Fibroblast of mammary gland (primary cell): Measurements from ENCODE around the gene TIAL1.
"Not testable (repeated sequence)": the region's sequence is repeated elsewhere in the genome, so short reads cannot be mapped to it uniquely, and the experiment has no call there.

Experiments
- DNase-seq: peaks from one replicate; pipeline ENCODE4 v3.0.0-alpha.2; 2010; ENCODE audit warnings: low read depth
- H3K4me3 ChIP-seq: 2 replicates; pipeline ENCODE4 v1.5.1; 2011; ENCODE audit warnings: low read depth, mild to moderate bottlenecking, low read length, moderate library complexity; ENCODE audit not compliant: control insufficient read depth
- TF ChIP-seq, protein P1 (sequence below): conservative IDR thresholded peaks from 2 replicates; pipeline ENCODE4 v1.5.1; 2011; ENCODE audit warnings: low read depth, low read length, inconsistent platforms; ENCODE audit not compliant: control insufficient read depth, insufficient read depth

Gene TIAL1

DNA sequence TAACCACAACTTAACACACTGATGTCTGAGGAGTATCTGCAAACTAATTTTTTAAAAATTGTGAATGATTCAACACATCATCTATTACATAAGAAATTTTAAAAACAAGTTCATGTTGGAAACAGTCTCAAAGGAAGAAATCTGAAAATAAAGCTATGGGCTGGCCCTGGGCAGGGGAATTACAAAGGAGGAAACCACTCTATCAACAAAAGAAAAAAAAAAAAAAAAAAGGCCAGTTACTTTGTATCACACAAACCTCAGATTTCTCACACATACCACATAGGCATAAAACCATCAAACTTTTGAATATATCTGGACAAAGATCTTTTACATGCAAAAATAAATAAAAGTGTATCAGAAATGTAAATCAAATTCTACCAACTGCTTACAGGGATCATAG is 20.8 kb downstream of the TIAL1 start:
- H3K4me3 ChIP-seq: no peak overlapping the region
- TF ChIP-seq, protein P1, sequence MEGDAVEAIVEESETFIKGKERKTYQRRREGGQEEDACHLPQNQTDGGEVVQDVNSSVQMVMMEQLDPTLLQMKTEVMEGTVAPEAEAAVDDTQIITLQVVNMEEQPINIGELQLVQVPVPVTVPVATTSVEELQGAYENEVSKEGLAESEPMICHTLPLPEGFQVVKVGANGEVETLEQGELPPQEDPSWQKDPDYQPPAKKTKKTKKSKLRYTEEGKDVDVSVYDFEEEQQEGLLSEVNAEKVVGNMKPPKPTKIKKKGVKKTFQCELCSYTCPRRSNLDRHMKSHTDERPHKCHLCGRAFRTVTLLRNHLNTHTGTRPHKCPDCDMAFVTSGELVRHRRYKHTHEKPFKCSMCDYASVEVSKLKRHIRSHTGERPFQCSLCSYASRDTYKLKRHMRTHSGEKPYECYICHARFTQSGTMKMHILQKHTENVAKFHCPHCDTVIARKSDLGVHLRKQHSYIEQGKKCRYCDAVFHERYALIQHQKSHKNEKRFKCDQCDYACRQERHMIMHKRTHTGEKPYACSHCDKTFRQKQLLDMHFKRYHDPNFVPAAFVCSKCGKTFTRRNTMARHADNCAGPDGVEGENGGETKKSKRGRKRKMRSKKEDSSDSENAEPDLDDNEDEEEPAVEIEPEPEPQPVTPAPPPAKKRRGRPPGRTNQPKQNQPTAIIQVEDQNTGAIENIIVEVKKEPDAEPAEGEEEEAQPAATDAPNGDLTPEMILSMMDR: no peak
- DNase-seq: no peak

DNA sequence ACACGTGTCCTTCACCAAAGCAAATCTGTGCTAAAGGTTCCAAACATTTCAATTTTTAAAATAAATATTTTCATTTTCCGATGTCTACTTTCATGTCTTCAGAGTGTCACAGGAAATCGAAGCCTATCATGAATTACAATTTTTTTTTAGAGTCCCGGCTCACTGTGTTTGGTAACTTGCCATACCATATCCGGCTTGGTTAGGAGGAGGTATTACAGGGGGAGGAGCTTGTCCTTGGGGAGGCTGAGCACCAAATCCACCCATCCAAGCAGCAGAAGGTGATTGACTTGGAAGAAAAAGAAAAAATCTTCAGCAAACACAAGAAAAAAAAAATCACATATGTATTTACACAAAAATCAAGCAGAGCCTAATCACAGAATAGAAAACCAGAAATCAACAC is 21.3 kb downstream of the TIAL1 start:
- DNase-seq: peak; percentile 49
- TF ChIP-seq, protein P1: no peak
- no peak overlapping the region for H3K4me3 ChIP-seq

DNA sequence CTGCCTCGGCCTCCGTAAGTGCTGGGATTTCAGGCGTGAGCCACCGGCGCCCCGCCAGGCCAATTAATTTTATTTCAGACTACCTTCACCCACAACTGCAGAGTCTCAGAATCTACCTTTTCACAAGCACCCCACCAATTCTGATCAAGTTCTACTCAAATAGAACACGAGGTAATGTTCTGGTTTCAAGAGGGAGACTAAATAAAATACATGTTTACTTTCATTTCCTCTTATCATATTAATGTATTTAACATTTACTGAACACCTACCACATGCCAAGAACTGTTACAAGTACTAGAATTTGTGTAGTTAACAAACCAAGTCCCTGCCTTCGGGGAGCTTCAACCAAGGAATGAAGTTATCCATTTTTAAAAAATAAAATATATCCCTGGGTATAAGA is 28.8 kb downstream of the TIAL1 start:
- H3K4me3 ChIP-seq: no peak overlapping the region
- no peak for DNase-seq
- TF ChIP-seq, protein P1: no peak

DNA sequence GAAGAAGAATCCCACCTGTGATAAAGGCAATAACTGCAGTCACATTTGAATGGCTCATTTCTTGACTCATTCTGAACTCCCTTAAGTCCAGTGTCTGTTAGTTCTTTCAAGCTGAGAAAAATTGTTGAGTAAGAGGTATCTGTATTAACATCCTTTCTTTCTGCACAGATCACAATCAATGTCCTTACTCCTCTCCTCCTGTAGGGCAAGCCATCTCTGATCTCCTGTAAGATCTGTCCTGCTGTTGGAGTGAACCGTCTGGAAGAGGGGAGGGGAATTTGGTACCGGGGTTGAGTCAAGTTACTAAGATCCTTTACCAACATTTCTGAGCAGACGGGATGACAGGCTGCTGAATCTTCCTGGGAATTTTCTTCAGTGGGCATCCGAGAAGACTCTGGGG is 34.7 kb downstream of the TIAL1 start:
- DNase-seq: no peak
- H3K4me3 ChIP-seq: no peak overlapping the region
- TF ChIP-seq, protein P1: no peak

DNA sequence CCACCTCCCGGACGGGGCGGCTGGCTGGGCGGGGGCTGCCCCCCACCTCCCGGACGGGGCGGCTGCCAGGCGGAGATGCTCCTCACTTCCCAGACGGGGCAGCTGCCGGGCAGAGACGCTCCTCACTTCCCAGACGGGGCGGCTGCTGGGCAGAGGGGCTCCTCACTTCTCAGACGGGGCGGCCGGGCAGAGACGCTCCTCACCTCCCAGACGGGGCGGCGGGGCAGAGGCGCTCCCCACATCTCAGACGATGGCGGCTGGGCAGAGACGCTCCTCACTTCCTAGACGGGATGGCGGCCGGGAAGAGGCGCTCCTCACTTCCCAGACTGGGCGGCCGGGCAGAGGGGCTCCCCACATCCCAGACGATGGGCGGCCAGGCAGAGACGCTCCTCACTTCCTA is 37.3 kb downstream of the TIAL1 start:
- not testable (repeated sequence) for H3K4me3 ChIP-seq, DNase-seq

DNA sequence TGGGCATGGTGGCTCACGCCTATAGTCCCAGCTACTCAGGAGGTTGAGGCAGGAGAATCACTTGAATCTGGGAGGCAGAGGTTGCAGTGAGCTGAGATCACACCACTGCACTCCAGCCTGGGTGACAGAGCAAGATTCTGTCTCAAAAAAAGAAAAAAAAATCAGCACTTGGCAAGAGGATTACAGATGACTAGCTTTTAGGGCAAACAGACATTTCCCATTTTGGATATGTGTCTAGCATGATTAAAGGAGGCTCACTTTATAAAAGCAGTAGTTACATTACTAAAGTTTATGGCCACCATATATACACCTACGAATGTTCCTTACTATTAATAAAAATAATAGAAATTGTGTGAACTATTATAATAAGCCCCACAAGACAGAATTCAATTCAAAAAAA is 40.7 kb downstream of the TIAL1 start:
- H3K4me3 ChIP-seq, DNase-seq: not testable (repeated sequence)

DNA sequence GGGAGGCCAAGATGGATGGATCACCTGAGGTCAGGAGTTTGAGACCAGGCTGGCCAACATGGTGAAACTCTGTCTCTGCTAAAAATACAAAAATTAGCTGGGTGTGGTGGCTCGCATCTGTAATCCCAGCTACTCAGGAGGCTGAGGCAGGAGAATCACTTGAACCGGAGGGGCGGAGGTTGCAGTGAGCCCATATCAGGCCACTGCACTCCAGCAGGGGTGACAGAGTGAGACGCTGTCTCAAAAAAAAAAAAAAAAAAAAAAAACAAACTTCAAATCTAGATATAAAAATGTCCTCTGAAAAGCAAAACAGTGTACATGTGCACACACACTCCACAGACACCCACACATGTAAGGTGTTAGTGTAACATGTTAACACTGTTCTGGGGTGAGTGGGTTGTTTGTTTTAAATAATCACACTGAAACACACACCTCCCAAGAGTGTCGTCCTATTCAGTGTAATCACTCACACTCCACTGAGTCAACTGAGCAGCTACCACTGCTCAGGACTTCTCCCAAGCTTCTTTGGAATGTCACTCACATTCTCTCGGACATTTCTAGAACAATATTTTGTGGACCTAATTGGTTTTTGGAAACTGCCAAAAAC is 41.5 kb downstream of the TIAL1 start:
- TF ChIP-seq, protein P1: no peak
- no peak for DNase-seq
- H3K4me3 ChIP-seq: no peak overlapping the region

DNA sequence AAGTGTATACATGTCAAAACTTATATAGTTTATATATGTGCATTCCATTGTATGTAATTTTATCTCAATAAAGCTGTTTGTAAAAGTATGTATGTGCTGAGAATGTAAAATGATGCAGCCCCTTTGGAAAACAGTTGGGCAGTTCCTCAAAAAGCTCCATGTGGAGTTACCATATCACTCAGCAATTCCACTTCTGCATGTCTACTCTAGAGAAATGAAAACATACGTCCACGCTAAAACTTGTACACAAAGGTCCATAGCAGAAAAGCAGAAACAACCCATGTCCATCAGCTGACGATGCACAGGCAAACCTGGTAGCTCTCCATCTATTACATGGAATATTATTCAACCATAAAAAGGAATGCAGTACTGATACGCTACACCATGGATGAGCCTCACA is 45.9 kb downstream of the TIAL1 start:
- TF ChIP-seq, protein P1: no peak
- no peak overlapping the region for H3K4me3 ChIP-seq
- DNase-seq: no peak
